CD4-positive, alpha-beta T cell treated with Interleukin-4 for 1 hour (primary cell): ENCODE measurements around the gene HTRA3.

Experiments
- DNase-seq, 2 donors: peaks; one replicate each; pipeline ENCODE4 v3.0.0-alpha.2; 2020 to 2022

The HTRA3 gene

GRCh38 chr4:8269535-8270417, at the start of gene HTRA3:
Gene HTRA3 (plus strand): TSS chr4:8269754. CDS start chr4:8269969, 215 bp downstream.
- DNase-seq, result no peak

GRCh38 chr4:8220661-8221450, 48.7 kb upstream of the HTRA3 start:
- no peak for DNase-seq

GRCh38 chr4:8221476-8221875, 48.1 kb upstream of the HTRA3 start:
- DNase-seq, result peak in 1 of 2 donors; percentile 51

- no peak for DNase-seq
Measured at GRCh38 chr4:8221985-8222384, 47.6 kb upstream of the HTRA3 start.

- no peak for DNase-seq
Measured at GRCh38 chr4:8222609-8223388, 46.8 kb upstream of the HTRA3 start.

- DNase-seq, result no peak
Measured at GRCh38 chr4:8224267-8224974, 45.1 kb upstream of the HTRA3 start.

GRCh38 chr4:8224975-8225625, 44.5 kb upstream of the HTRA3 start:
- DNase-seq, result no peak

GRCh38 chr4:8225706-8226443, 43.7 kb upstream of the HTRA3 start:
- DNase-seq, result no peak

- DNase-seq, result no peak
Measured at GRCh38 chr4:8227201-8227770, 42.3 kb upstream of the HTRA3 start.

GRCh38 chr4:8227771-8228318, 41.7 kb upstream of the HTRA3 start:
- DNase-seq, result no peak

GRCh38 chr4:8228319-8229250, 41.0 kb upstream of the HTRA3 start:
- peak; percentile 67 to 74 for DNase-seq

- DNase-seq, result no peak
Measured at GRCh38 chr4:8229331-8229975, 40.1 kb upstream of the HTRA3 start.

- no peak for DNase-seq
Measured at GRCh38 chr4:8230033-8230432, 39.5 kb upstream of the HTRA3 start.

GRCh38 chr4:8230891-8231290, 38.7 kb upstream of the HTRA3 start:
- no peak for DNase-seq

- DNase-seq, result no peak
Measured at GRCh38 chr4:8231551-8232049, 38.0 kb upstream of the HTRA3 start.

GRCh38 chr4:8232748-8233147, 36.8 kb upstream of the HTRA3 start:
- DNase-seq, result no peak

- no peak for DNase-seq
Measured at GRCh38 chr4:8233672-8234484, 35.7 kb upstream of the HTRA3 start.

GRCh38 chr4:8234715-8235114, 34.8 kb upstream of the HTRA3 start:
- DNase-seq, result no peak
